Fibroblast of gingiva (primary cell): ENCODE data around the gene MGAT4D.
"Not testable (repeated sequence)": the region's sequence is repeated elsewhere in the genome, so short reads cannot be mapped to it uniquely, and the experiment has no call there.

Experiments
- DNase-seq: peaks from one replicate; pipeline ENCODE4 v3.0.0-alpha.2; 2011; ENCODE audit warnings: low read depth

Gene MGAT4D

GRCh38 chr4:140439644-140440142, 58.4 kb downstream of the MGAT4D start:
- DNase-seq = no peak

GRCh38 chr4:140427919-140428471, 70.1 kb downstream of the MGAT4D start:
- DNase-seq = peak; percentile 21

- DNase-seq = peak; percentile 26
Measured at GRCh38 chr4:140427106-140427918, 70.8 kb downstream of the MGAT4D start, which contains the start of gene CLGN. Gene CLGN (minus strand): TSS chr4:140427648. CDS start chr4:140413078, 14,570 bp downstream.

GRCh38 chr4:140426610-140427105, 71.4 kb downstream of the MGAT4D start:
- no peak for DNase-seq

GRCh38 chr4:140423106-140423505, 75.0 kb downstream of the MGAT4D start:
- DNase-seq = peak; percentile 42

GRCh38 chr4:140413130-140413969, 84.7 kb downstream of the MGAT4D start:
- DNase-seq = not testable (repeated sequence)

- no peak for DNase-seq
Measured at GRCh38 chr4:140408974-140409373, 89.1 kb downstream of the MGAT4D start.

GRCh38 chr4:140406292-140406691, 91.8 kb downstream of the MGAT4D start:
- no peak for DNase-seq

- DNase-seq = no peak
Measured at GRCh38 chr4:140400111-140400510, 98.0 kb downstream of the MGAT4D start.

GRCh38 chr4:140395668-140396067, 102.4 kb downstream of the MGAT4D start:
- no peak for DNase-seq
